GM18951 (cell line): Measurements from ENCODE around the gene LSM4.

Source experiments
- POLR2A ChIP-seq: IDR thresholded peaks from 4 replicates; pipeline ENCODE4 v1.6.1; 2011; ENCODE audit warnings: mild to moderate bottlenecking; ENCODE audit not compliant: insufficient read length, insufficient read depth; ENCODE audit errors: extremely low read depth
- in situ Hi-C: fragments of 300-500 bp; cut with MboI; formaldehyde crosslinking; loops from one replicate; pipeline ENCODE4 v1.12.0; 2022; ENCODE audit warnings: low sequenced_read_pairs, mixed read lengths, inconsistent platforms; ENCODE audit not compliant: unreplicated experiment

Gene LSM4

GRCh38 chr19:18300930-18301717 lies 21.8 kb downstream of the LSM4 start:
- no peak for TF ChIP-seq POLR2A
- in situ Hi-C loops: no loop called here

GRCh38 chr19:18299654-18300053 lies 23.2 kb downstream of the LSM4 start:
- TF ChIP-seq POLR2A: no peak
- in situ Hi-C loops: no loop called here

GRCh38 chr19:18298601-18299000 lies 24.3 kb downstream of the LSM4 start:
- TF ChIP-seq POLR2A: no peak
- in situ Hi-C loops: no loop called here

DNA sequence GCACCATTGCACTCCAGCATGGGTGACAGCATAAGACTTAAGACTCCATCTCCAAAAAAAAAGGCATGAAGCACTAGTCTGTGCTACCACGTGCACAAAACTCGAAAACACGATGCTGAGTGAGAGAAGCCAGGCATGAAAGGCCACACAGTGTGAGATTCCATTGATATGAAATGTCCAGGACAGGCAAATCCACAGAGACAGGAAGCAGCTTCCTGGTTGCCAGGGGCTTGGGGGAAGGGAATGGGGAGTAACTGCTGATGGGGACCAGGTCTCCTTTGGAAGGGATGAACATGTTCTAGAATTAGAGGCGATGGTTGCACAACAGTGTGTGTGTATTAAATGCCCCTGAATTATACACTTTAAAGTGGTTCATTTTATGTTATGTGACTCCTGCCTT lies 25.6 kb downstream of the LSM4 start:
- no peak for TF ChIP-seq POLR2A

GRCh38 chr19:18295034-18295451 lies 27.8 kb downstream of the LSM4 start:
- no peak for TF ChIP-seq POLR2A
- in situ Hi-C loops: no loop called here

More for the DNA sequence above, 25.6 kb downstream of the LSM4 start:
- in situ Hi-C loops: no loop called here

DNA sequence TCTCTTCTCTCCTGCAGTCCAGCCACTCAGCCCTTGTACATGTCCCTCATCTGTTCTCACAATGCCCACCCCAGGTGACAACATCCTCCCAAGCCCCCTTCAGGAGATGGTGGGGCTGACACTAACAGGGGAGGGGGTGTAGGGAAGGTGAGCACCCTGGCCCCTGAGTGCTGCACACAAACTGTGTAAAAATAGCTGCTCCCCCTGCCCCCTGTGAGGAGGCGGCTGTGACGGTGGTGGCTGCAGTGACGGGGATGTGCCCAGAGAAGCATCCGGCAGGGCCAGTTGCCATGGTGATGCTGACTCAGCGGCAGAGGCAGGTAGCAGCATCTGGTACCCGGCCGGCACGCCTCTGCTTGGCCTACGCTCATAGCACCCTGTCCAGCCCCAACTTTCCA lies 28.4 kb downstream of the LSM4 start:
- TF ChIP-seq POLR2A: no peak

DNA sequence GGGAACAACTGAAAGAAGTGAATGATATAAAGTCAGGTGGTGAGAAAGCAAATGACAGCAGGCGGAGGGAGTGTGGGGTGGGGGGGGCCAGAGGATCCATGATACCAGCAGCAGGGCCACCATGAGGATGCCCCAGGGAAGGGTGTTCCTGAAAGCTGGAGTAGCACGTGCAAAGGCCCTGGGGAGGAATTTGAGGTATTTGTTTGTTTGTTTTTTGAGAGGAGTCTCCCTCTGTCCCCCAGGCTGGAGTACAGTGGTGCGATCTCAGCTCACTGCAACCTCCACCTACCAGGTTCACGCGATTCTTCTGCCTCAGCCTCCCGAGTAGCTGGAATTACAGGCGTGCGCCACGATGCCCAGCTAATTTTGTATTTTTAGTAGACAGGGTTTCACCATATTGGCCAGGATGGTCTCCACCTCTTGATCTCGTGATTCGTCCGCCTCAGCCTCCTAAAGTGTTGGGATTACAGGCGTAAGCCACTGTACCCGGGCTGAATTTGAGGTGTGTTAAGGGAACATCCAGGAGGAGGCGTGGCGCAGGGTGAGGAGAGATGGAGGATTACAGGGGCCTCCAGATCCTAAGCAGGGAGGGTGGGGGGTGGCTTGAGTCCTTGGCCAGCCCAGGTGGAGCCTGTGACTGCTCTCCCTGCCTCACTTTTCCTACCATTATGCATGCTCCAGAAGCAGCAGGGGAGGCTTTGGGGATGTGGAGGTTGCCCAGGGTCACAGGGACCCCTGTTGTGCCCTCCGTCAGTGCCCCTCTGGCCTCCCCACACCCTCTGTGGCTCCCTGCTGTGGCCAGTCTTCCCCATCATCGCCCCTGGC lies 29.0 kb downstream of the LSM4 start:
- in situ Hi-C loops: no loop called here

More for the DNA sequence above, 28.4 kb downstream of the LSM4 start:
- in situ Hi-C loops: no loop called here

DNA sequence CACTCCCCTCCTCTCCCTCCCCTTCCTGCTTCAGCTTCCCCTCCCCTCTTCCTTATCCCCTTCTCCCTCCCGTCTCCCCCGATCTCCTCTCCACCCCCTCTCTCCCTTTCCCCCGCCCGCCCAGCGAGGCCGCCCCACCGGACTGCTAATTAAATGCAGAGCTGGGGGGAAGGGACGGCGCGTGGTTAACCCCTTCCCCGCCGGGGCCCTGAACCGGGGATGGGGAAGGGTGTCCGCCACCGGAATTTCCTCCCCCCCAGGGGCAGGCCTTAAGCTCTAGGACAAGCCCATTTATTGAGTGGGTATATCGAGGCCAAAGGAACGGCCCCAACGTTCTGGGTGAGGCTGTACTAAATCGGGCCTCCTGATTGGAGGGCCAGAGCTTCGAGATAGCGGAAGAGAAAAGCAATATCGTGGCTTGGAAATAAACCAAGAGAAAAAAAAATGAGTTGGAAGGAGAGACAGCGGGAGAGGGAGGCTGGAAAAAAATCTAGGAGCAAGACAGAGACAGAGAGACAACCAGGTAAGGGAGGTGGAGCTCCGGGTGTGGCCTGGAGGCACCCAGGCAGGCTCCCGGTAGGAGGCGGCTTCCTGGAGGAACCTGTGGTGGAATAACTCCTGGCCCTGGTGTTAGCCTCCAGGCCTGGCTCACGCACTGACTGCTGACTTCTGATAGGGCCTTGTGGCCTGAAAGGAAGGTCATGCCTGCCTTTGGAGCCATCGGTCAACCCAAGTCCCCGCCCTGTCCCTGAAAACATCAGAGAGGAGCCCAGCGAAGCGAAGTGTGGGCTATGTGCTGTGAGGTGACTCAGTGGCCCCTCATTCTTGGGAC lies 29.9 kb downstream of the LSM4 start:
- in situ Hi-C loops: no loop called here
- TF ChIP-seq POLR2A: no peak

More for the DNA sequence above, 29.0 kb downstream of the LSM4 start:
- TF ChIP-seq POLR2A: no peak

- no peak for TF ChIP-seq POLR2A
- in situ Hi-C loops: no loop called here
Measured at GRCh38 chr19:18292462-18292809, 30.4 kb downstream of the LSM4 start.

DNA sequence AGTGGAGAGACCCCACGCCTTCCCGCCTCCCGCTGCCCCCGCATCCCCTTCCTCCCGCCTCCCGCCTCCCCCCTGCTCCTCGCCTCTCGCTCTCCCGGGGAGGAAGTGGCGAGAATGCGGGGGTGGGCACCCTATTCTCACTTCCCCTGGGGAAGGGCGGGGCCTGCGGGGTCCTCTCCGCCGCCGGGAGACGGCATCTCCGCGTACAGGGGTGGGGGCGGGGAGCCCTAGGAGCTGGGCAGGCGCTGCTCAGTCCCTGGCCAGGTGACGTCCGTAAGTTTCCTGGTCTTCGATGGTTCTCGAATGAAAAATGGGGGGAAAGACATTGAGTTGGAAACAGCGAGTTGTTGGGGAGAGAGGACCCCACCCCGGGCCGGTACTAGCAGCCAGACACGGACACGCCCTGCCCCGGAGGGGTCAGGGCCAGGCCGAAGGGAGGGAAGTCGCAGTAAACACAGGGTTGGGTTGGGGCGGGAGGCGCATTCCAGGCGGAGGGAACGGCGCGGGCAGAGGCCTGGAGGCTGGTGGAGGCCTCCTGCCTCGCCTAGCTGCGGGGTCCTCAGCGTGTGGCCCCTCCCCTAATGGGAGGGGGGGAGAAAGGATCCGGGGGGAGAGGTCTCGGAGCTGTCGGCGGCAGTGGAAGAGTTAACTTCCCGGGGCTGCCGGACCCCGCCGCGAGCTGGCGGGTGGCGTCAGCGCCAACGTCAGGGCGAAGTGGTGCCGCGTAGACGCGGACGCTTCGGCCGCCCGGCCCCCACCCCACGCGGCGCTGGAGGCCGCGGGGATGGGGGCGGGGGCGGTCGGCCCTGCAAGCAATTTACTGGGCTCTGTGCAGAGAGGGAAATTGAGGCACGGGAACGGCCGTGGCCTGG lies 31.1 kb downstream of the LSM4 start:
- in situ Hi-C loops: no loop called here
- TF ChIP-seq POLR2A: peak; percentile 53

DNA sequence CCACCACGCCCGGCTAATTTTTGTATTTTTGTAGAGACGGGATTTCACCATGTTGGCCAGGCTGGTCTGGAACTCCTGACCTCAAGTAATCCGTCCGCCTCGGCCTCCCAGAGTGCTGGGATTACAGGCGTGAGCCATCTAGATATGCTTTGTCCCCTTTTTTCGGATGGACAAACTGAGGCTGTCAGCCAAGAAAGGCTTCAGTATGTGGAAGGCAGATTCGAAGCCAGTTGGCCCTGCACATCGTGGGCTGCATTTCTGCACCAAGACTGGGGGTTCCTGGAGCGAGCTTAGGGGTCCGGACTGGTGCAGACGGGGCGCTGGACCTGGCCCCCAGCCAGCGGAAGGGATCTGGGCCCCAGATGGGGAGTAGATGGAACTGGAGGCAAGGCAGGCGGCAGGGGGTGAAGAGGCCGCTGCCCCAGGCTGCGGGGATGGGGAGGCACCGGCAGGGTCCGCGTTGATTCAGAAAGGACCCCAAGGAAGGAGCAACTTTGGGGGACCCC lies 31.8 kb downstream of the LSM4 start:
- TF ChIP-seq POLR2A: no peak
- in situ Hi-C loops: no loop called here
